Vagina (tissue), 2 donors: ENCODE results near the gene SUSD5.

ENCODE experiments used
- CTCF ChIP-seq, 3 experiments: fragments of 450-650 bp in 2 of 3; fragments of 200-600 bp in 1 of 3; sonication (generic) in 1 of 3; IDR thresholded peaks; one replicate each; pipeline ENCODE4 v1.5.1; 2017 to 2019; ENCODE audit warnings: antibody characterized with exemption in 3 of 3, mild to moderate bottlenecking in 2 of 3, moderate library complexity in 2 of 3
- POLR2A ChIP-seq, 2 donors: fragments of 450-650 bp; IDR thresholded peaks; one replicate each; pipeline ENCODE4 v1.6.1; 2017; ENCODE audit warnings: antibody characterized with exemption in 2 of 2, mild to moderate bottlenecking in 2 of 2, moderate library complexity in 2 of 2

DNA sequence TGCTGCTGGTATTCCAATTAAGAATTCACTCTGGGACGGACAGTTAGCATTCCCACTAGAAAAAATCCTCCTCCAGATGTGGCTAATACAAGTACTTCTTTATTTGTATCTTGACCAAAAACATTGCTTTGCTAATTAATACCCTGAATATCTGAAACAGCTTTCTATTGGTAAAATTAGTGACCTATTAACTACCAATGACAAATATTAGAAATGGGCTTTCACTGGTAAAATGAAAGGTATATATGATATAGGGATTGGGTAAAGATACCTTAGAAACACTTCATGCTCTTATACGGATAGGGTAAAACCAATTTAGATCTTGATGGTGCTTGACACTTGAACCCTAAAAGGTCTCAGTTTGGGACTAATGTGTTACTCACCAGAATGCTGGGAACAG is 52.5 kb downstream of the SUSD5 start:
- TF ChIP-seq CTCF (IDR thresholded peaks at IDR 0.05), result no peak
- TF ChIP-seq POLR2A (IDR thresholded peaks at IDR 0.05), result no peak
